ENCODE data around the gene MED8.
"Not testable (repeated sequence)": the region's sequence is repeated elsewhere in the genome, so short reads cannot be mapped to it uniquely, and the experiment has no call there.

MED8 gene

GRCh38 chr1:43421976-43422750 lies 32.6 kb upstream of the MED8 start:
- ATAC-seq = no peak

GRCh38 chr1:43421396-43421795 lies 31.8 kb upstream of the MED8 start:
- ATAC-seq = no peak

GRCh38 chr1:43420874-43421273 lies 31.3 kb upstream of the MED8 start:
- ATAC-seq = no peak

GRCh38 chr1:43419627-43420425 lies 30.2 kb upstream of the MED8 start:
- ATAC-seq = no peak

GRCh38 chr1:43418858-43419257 lies 29.3 kb upstream of the MED8 start:
- no peak for ATAC-seq

GRCh38 chr1:43415901-43416300 lies 26.3 kb upstream of the MED8 start:
- ATAC-seq = no peak

- ATAC-seq = peak; percentile 87 to 92
Observed at GRCh38 chr1:43414634-43415223, 25.1 kb upstream of the MED8 start.

- not testable (repeated sequence) for ATAC-seq
Observed at GRCh38 chr1:43413426-43413825, 23.8 kb upstream of the MED8 start.

- no peak for ATAC-seq
Observed at GRCh38 chr1:43410571-43410970, 21.0 kb upstream of the MED8 start.

- no peak for ATAC-seq
Observed at GRCh38 chr1:43405876-43406234, 16.3 kb upstream of the MED8 start.

GRCh38 chr1:43405219-43405875 lies 15.7 kb upstream of the MED8 start:
- no peak for ATAC-seq

- ATAC-seq = no peak
Observed at GRCh38 chr1:43404353-43404752, 14.8 kb upstream of the MED8 start.

GRCh38 chr1:43402089-43402865 lies 12.7 kb upstream of the MED8 start:
- ATAC-seq = no peak

GRCh38 chr1:43400441-43400840 lies 10.8 kb upstream of the MED8 start:
- ATAC-seq = not testable (repeated sequence)

GRCh38 chr1:43398227-43398626 lies 8.6 kb upstream of the MED8 start:
- ATAC-seq = no peak

- no peak for ATAC-seq
Observed at GRCh38 chr1:43396059-43396458, 6.5 kb upstream of the MED8 start.

GRCh38 chr1:43395523-43395922 lies 5.9 kb upstream of the MED8 start:
- no peak for ATAC-seq

- ATAC-seq = no peak
Observed at GRCh38 chr1:43392702-43393101, 3.1 kb upstream of the MED8 start.

GRCh38 chr1:43388613-43389012 lies 987 bp downstream of the MED8 start:
- ATAC-seq = no peak

GRCh38 chr1:43387976-43388599 lies 1.5 kb downstream of the MED8 start:
- no peak for ATAC-seq

- no peak for ATAC-seq
Observed at GRCh38 chr1:43386676-43387075, 2.9 kb downstream of the MED8 start.

- no peak for ATAC-seq
Observed at GRCh38 chr1:43383449-43383848, 6.2 kb downstream of the MED8 start.

All from activated CD4-positive, CD25-positive, alpha-beta regulatory T cell treated with anti-CD3 and anti-CD28 coated beads, Interleukin-2, amount 50 U/mL, for 24 hours (primary cell).